Stimulated activated naive CD8-positive, alpha-beta T cell treated with anti-CD3 and anti-CD28 coated beads, Interleukin-15, Interleukin-2, amounts not matched to agents 100 ng/mL and 50 ng/mL, for 24 hours (primary cell): Measurements from ENCODE around the gene PCYT2.

Experiments used
- H3K27ac Mint-ChIP-seq: one replicate; pipeline ENCODE4 v1.8.0; 2021; ENCODE audit warnings: mild to moderate bottlenecking, mixed read lengths
- H3K27me3 Mint-ChIP-seq: one replicate; pipeline ENCODE4 v1.8.0; 2021; ENCODE audit warnings: mixed read lengths
- H3K36me3 Mint-ChIP-seq: one replicate; pipeline ENCODE4 v1.8.0; 2021; ENCODE audit warnings: low read depth, mixed read lengths
- H3K4me1 Mint-ChIP-seq: one replicate; pipeline ENCODE4 v1.8.0; 2021; ENCODE audit warnings: low read depth, mixed read lengths
- H3K4me3 Mint-ChIP-seq: one replicate; pipeline ENCODE4 v1.8.0; 2021; ENCODE audit warnings: mild to moderate bottlenecking, mixed read lengths
- H3K9me3 Mint-ChIP-seq: one replicate; pipeline ENCODE4 v1.8.0; 2021; ENCODE audit warnings: mixed read lengths

PCYT2 gene

DNA sequence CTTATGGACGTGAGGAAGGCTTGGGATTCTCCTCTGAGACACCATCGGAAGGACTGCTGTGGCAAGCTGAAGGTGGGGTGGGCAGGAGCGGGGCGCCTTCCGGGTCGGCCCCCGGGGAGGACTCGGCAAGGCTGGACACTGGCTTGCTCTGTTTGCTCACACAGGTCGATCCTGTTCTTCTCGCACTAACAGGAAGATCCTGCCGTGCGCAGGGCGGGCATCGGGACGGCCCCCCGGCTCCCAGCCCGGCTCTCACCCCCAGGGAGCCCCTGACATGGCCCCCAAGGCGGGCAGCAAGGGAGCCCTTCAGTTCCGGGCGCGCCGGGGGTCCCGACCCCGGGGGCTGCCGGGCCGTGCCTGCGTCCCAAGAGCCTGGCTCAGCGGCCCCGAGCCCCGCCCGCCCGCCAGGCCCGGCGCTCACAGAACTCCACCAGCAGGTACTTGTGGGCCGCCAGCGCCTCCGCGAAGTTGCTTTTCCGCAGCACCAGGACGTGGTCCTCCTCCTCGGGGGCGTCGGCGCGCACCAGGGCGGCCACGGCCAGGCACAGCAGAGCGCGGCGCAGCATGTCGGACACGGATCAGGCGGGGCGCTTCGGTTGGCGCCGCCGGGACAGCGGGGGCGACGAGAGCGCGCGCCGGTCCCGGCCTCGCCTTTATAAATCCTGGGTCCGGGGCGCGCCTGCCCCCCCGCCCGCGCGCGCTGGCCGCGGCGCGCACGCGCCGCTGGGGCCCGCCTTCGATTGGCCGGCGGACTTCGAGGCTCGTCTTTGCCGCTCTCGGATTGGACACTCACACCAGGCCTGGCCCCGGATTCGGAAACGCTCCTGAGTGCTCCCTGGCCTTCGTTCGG lies 51.1 kb downstream of the PCYT2 start, which contains the start of gene P4HB:
Gene P4HB, minus strand, starts transcription at position 630 of the 850 bp plus-strand sequence. Its CDS starts 64 bp downstream, at position 566.
- Mint-ChIP-seq H3K4me3 (peak within 1 kb of the TSS; percentile 97), H3K4me1 (peaks cover 56% of the 10 kb centered on the region), H3K9me3 (no peaks in the 10 kb centered on the region), H3K36me3 (peaks cover 53% of the 10 kb centered on the region), H3K27ac (peak within 1 kb of the TSS; percentile 97), H3K27me3 (peaks cover 3% of the 10 kb centered on the region)

DNA sequence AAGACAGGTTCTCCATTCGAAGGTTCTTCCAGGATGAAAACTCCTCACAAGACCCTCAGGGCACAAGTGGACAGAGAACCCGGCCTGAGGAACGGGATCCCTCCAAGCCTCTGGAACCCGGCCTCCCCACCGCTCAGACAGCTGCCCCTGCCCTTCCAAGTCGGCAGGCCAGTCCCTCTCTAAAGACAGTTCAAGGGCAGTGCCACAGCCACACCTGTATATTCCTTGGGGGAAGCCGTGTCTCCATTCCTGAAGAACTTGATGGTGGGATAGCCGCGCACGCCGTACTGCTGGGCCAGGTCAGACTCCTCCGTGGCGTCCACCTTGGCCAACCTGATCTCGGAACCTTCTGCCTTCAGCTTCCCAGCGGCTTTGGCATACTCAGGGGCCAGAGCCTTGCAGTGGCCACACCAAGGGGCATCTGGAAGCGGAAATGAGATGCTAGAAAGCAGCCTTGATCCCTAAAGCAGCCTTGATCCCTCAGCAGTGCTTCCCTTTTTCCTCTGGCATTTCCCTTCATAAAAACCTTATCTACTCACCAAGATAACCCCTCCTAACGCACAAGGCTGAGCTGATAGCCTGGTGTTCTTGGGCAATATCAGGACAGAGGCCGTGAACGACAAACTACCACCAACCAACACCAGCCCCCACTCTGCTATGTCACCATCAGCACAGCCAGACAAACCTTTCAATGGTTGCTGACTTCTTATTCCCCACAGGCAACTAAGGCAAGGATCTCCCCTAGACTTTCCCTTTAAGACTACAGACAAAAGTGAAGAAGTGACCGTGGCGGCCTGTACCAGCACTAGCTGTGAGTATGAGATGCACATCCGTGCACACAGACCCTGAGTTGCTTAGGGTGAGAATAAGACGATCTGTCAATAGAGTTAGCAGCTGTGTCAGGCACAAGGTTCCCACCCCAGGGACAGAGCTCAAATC lies 52.0 kb downstream of the PCYT2 start:
- Mint-ChIP-seq H3K36me3 (peaks cover 59% of the 10 kb centered on the region), H3K4me1 (peaks cover 56% of the 10 kb centered on the region)

DNA sequence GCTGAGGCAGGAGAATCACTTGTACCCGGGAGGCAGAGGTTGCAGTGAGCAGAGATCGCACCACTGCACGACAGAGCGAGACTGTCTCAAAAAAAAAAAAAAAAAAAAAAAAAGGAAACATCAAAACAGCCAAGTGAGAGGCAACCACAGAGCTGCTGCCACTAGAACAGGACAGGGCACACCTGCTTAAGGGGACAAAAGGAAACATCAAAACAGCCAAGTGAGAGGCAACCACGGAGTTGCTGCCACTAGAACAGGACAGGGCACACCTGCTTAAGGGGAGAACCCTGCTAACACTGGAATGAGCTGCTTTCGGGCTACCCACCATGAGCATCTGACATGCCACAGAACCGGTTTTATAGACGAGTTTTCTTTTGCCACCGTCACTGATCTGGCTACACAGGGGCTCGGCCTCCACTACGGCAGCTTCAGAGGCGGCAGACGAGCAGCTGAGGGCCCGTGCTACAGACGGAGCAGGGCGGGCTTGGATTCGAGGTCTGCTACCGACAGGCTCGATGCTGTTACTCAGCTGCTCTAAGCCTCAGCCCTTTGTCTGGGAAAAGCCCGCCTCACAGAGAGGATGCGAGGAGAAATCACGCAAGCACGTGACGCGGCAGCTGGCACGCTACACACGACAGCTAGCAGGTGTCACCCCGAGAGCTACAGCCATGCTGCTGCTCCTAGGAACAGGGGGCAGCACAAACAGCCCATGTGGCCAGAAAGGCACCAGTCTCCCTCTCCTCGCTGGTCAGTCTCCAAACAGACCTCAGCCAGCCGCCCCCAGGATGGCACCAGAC lies 52.8 kb downstream of the PCYT2 start:
- Mint-ChIP-seq H3K27ac (peak overlapping the region; percentile 71), H3K36me3 (peaks cover 57% of the 10 kb centered on the region), H3K9me3 (no peaks in the 10 kb centered on the region)

More for the DNA sequence above, 52.0 kb downstream of the PCYT2 start:
- Mint-ChIP-seq H3K4me3 (peak overlapping the region; percentile 97), H3K9me3 (no peaks in the 10 kb centered on the region), H3K27me3 (peaks cover 3% of the 10 kb centered on the region), H3K27ac (peak overlapping the region; percentile 95)

DNA sequence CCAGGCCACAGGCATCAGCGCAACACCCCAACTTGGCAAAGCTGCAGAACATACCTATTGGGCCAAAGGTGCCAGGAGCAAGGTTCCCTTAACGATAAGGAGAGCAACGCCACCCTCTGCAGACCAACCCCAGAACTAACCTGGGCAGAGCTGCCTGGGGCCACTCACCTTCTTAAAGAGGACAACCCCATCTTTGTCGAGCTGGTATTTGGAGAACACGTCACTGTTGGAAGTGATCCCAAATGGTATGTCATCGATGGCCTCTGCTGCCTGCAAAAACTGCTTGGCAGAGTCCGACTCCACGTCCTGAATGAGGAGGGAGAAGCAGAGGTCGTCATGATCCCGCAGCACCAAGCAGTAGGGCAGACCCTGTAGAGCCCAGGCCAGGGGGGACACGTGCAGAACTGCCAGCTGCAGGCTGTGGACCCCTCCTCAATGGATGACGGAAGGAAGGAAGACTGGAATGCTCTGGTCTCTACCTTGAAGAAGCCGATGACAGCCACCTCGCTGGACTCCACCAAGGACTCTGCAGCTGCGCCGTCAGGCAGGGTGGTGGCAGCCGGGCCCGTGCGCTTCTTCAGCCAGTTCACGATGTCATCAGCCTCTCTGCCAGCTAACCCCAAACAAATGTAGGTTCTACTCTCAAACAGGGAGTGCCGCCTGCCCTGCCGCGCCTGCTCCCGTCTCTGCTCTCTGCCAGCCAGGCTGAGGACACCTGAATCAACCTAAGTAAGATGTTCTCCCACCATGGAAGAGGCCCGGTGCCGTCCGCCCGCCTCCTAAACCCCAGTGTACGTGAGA lies 56.0 kb downstream of the PCYT2 start:
- Mint-ChIP-seq H3K27me3 (no peaks in the 10 kb centered on the region), H3K4me3 (no peak overlapping the region), H3K27ac (no peak overlapping the region), H3K36me3 (peaks cover 60% of the 10 kb centered on the region), H3K9me3 (no peaks in the 10 kb centered on the region), H3K4me1 (peaks cover 28% of the 10 kb centered on the region)

More for the DNA sequence above, 52.8 kb downstream of the PCYT2 start:
- peaks cover 3% of the 10 kb centered on the region for H3K27me3 Mint-ChIP-seq
- peak overlapping the region; percentile 97 for H3K4me3 Mint-ChIP-seq
- peaks cover 48% of the 10 kb centered on the region for H3K4me1 Mint-ChIP-seq

DNA sequence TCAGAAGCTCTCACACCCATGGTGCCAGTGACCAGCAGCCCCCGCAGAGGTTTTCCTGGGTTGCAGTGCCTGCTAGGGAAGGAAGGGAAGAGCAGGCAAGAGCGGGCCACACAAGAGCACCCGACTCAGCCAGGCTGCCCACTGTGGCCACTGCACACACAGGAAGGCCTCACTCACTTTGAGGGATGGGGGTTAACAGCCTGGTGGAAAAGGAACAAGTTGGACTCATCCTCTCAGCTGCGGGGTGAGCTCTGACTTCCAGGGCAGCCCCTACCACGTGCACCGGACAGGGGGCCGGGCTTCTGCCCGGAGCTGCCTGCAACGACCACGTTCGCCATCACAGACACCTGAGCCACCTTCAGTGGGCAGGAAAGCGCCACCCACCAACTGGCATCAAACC lies 59.0 kb downstream of the PCYT2 start:
- H3K9me3 Mint-ChIP-seq = no peaks in the 10 kb centered on the region
- H3K4me1 Mint-ChIP-seq = peaks cover 3% of the 10 kb centered on the region
- no peak overlapping the region for H3K27ac Mint-ChIP-seq
- no peaks in the 10 kb centered on the region for H3K27me3 Mint-ChIP-seq
- peaks cover 45% of the 10 kb centered on the region for H3K36me3 Mint-ChIP-seq
- no peak overlapping the region for H3K4me3 Mint-ChIP-seq

DNA sequence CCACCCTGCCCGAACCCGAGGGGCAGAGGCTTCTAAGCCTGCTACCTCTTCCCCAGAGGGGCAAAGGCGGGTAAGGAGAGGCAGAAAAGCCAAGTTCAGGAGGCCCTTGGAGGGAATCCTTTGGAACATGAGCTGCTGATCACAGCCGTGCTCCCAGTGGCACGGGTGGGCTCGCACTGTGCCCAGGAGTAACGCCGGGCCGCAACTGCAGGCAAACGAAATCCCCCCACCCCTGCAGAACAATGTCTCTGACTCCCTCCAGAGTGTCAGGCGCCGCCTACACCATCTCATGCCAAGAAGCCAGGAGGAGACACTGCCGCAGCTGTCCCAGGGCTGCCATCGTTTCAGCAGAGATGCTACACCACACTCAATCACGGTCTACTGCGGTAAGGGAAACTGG lies 59.8 kb downstream of the PCYT2 start:
- Mint-ChIP-seq H3K36me3 (peaks cover 52% of the 10 kb centered on the region), H3K27ac (peak overlapping the region; percentile 31), H3K9me3 (no peaks in the 10 kb centered on the region), H3K4me1 (no peaks in the 10 kb centered on the region), H3K4me3 (no peak overlapping the region), H3K27me3 (no peaks in the 10 kb centered on the region)
